DMS53 treated with DMSO at 0.1 percent for 48 hours (cell line): Measurements from ENCODE around the gene GALNT9.

Experiments
- DNase-seq: peaks from one replicate; lab custom pipeline; 2025; ENCODE audit not compliant: unreplicated experiment; lab: John Stamatoyannopoulos, UW

Gene GALNT9

DNA sequence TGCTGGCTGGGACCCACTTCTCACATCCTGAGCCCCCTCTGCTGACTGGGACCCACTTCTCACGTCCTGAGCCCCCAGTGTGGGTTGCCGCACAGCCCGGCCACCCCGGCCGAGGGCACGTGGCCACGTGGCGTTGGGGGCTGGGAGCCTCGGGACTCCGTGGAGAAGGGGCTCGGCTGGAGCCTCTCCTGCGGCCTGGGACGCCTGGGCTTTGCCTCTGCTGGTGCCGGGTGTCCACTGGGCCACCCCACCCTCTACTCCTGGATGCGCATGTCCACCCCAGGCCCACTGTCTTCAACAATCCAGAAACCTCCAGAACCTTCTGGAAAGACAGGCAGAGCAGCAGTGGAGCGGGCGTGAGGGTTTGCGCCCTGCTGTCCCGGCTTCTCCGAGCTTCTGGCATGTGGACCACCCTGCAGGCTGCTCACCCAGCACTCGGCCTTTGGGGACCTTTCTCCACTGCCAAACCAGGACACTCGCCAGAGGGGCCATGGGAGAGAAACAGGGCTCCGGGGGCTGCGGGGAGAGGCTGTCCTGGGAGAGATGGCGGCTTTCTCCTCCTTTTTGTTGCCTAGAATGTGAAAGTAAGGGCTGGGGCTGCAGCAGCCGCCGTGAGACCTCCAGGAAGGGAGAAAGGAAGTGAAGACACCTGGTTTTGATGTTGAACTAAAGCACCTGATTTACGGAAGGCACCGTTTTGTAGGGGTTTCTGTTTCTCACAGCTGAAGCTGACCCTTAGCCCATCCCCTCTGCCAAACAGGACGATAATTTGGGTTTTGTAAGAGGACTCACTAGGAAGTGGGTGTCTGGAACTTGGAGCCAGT lies 155.2 kb downstream of the GALNT9 start:
- no peak for DNase-seq

DNA sequence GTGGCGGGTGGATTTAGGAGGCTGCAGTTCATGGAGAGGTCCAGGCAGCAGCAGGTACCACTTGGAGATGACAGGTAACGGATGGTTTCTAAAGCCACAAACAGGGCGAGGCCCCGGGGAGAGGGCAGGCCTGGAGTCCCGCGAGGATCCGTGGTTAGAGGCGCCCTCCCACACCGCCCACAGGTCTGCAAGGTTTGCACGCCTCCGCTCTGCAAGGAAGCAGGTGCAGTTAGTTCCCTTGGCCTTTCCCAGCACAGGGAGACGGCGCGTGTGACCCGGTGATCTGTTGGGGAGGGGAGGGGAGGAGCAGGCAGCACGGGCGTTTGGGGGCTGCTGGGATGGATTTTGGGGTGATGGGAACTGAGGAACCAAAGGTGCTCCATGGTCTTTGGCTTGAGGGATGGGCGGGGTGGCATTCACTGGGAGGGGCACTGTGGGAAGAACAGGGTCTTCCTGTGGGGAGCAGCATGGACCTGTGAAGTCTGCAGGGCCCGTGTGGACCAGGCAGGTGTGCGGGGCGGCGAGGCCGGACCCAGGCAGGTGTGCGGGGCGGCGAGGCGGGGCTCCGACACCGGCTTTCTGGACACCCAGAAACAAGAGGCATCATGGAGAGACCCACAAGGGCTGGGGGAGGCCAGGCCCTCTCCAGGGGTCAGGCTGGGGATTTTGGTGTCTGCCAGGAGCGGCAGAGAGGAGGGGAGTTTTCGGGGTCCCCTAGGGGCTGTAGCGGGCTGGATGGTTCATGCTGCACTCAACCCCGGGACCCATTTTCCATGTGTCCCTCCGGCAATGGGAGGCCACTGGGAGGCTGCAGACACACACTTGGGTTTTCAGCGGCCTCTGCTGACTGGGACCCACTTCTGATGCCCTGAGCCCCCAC lies 156.0 kb downstream of the GALNT9 start:
- no peak for DNase-seq

DNA sequence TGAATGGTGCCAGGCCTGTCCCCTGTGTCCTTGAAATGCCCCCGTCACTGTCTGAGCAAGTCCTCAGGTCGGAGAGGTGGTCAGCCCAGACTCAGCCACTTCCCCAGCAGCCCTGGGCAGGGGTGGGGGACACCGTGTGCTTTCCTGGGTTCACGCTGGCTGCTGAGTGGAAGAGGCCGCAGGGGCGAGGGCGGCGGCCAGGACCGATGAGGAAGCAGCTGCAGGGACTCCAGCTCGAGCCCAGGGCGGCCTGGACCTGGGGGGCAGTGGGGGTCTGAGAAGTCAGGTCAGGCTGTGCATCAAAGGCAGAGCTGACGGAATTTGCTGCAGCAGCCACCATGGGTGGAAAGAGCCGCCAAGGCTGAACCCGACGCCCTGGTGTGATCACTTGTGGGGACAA lies 156.8 kb downstream of the GALNT9 start:
- DNase-seq, result no peak

DNA sequence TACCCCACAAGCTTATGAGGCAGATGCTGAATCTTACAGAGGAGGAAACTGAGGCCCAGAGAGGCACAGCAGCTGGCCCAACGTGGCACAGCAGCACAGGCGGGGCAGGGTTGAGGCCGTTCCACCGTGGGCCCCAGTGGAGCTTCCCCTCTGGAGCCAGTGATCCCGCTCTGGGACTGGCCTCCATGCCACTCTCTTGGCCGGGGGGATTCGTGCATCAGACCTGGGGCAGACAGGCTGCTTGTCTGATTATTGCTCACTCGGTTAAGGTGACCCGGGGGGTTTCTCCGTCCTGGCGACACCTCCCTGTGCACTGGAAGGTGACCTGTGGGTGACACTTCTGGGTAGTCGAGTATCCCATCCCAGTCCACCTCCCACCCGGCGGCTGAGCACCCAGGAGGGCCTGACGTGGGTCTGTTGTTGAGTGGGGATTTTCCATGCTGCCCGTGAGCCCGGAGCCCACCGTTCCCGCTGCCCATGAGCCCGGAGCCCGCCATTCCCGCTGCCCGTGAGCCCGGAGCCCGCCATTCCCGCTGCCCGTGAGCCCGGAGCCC lies 157.3 kb downstream of the GALNT9 start:
- no peak for DNase-seq

DNA sequence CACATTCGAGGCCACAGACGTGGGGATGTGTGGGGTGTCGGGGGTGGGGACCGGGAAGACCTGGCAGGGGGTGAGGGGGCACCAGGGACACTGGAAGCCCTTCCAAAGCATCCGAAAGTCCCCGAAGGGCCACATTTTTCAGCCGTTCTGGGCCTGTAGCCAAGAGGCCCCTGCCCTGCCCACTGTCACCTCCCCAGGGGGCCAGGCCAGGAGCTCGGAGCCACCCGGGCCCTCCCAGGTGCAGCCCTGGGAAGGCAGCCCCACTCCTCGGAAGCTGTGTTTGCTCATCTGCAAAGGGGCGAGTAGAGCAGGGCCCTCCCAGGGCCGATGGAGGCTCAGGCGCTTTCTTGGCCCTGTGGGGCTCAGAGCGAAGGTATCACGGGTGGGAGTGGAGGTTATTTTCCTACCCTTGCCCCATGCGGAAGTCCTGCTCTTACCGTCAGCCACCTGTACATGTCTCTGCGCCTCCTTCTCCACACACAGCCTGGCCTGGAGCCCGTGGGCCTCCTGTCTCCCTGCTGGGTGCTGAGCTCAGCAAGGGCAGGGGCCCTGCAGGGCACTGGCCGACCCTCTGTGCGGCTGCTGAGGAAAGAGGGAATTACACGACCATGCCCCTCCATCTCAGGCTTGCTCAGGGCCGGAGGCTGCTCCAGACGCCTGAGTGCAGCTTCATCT lies 158.0 kb downstream of the GALNT9 start:
- no peak for DNase-seq

DNA sequence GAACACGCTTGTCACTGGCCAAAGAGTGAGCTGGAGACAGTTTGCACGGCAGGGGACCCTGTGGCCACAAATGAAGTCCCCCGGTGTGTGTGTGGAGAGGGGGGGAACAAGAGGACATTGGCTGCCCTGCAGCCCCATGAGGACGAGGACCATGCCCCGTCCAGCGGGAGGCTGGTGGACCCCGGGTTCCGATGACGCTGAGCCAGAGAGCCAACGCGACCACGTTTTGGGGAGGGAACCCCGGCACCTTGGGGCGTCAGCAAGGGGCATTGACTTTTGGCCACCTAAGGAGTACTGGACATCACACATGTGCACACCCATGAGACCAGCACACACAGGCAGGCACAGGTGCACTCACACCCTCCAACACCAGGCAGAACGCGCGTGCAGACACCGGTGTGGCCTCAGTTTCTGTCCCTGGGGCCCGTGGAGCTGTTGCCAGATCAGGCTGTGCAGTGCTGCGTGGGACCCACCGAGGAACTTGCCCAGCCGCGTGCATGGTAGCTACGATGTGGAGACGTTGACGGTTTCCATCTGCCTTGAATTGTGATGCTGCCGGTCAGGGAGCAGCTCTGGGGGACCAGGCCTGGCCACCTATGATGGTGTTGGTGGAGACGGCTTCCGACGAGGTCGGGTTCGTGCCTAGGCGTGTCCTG lies 158.6 kb downstream of the GALNT9 start:
- DNase-seq, result no peak

DNA sequence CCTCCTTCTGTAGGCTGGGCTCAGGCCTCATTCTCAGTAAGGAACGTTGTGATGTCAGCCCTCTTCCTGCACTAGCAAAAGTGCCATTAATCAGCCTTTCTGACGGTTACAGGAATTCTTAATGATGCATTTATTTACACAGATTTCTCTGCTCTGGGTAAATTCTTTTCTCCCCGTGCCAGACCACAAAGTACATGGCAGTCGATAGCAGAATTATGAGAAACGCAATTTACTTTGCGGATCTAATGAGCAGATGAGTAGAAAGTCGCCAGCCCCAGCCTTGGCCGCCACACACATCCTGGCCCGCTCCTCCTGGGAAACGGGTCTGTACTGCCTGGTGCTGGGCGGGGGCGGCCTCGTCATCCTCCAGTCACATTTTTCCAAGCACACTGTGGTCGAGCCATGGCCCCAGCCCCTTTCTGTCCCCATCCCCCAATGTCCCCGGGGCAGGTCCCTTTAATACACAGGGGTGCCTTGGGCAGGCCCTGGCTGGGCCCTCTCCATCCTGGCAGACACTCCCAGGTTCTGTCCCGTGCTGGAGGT lies 159.2 kb downstream of the GALNT9 start:
- DNase-seq, result no peak

DNA sequence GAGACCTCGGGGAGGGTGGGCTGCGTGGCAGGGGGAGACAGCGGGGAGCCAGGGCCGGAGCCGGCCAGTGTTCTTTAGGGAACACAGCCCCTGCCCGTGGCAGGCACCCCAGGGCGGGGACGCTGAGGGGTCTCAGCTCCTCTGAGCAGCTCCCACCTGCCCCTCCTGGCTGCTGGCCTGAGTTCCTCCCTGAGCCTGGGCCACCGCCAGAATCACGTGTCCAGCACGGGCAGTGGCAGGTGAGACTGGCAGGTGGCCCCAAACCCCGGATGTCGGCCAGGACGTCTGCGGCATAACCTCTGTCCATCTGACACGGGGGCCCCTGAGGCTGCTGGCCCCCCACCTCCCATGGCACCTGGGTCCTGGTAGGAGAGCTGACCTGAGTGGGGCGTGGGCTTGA lies 160.0 kb downstream of the GALNT9 start:
- no peak for DNase-seq

DNA sequence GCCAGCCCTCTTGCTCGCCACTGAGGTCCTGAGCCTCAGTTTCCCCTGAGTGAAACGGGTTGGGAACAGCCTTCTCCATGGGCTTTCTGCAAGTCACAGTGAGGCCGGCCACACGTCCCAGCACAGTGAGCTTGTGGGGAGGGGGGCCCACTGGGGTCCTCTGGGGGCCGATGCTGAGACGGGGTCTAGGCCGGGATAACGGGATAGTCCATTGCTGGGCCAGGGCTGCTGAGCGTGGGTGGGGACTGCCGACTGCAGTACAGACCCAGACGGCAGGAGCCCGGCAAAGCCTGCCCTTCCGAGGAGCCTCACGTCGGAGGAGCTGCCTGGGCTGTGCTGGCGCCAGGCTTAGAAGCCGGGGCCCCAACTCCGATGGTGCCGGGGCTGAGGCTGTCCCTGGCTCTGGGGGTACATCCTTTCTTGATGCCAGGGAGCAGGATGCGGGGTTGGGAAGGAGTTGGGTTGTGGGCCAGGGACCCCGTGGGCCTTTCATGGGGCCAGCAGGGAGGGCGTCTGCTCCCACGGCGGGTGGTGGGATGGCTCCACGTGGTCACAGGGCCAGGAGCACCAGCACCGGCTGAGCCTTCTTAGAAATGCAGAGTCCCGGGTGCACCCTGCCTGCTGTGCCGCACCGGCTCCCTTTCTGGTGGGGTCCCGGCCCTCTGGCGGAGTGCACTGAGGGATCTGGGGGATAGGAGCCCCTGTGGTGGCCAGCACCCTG lies 160.9 kb downstream of the GALNT9 start:
- DNase-seq, result no peak

DNA sequence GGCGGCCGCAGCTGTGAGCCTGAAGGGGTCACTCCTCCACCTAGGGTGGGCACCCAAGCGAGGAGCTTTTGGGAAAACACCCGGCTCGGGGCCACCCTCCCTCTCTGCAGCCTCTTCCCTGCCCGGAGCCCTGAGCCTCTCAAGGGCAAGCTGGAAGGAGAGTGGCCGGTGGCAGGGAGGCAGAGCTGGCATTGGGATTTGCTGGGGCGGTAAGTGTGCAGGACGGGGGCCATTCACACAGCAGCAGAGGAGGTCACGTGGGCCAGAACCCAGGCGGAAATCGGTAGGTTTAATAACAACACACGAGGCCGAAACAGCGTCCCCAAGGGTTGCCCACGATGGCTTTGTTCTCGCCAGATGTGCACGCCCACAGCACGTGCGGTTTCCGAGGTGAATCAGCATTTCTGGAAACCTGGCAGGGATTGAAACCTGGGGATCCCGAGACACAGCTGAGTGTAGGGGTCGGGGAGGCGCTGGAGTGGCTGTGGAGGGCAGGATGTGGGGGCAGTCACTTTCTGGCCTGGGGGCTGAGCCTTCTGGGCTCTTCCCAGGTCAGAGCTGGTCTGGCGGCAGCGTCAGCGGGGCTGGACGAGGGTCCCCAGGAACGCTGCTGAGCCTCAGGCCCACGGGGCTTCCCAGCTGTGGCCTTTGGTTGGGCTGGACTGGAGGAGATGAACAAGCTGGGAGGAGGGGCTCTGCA lies 161.6 kb downstream of the GALNT9 start:
- DNase-seq, result no peak

DNA sequence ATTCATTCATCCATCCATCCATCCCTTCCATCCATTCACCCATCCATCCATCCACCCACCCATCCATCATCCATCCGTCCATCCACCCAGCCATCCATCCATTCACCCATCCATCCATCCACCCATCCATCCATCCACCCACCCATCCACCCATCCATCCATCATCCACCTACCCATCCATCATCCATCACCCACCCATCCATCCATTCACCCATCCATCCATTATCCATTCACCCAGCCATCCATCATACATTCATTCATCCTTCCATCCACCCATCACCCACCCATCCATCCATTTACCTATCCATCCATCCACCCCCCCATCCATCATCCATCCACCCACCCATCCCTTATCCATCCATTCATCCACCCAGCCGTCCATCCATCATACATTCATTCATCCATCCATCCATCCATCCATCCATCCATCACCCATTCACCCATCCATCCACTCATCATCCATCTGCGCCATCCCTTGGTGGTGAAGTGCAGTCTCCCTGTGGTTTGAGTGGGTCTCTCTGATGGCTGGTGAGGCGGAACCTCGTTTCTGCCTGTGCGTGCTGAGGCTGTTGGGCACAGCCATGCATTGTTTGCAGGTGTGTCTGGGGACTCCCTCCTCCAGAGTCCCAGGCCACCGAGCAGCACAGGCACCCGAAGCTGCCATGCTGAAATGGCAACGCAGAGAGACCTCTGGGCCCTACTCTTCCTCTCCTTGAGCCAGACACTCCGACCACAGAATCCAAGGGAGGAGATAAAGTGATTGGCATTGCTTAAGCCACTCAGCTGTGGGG lies 162.4 kb downstream of the GALNT9 start:
- DNase-seq, result no peak

DNA sequence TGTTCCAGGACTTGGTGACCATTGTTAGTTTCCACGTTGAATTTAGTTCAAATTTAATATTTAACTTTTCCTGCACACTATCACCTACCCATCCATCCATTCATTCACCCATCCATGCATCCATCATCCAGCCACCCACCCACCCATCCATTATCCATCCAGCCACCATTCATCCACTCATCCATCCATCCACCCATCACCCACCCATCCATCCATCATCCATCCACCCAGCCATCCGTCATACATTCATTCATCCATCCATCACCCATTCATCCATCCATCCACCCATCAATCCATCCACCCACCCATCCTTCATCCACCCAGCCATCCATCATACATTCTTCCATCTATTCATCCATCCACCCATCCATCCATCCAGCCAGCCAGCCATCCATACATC lies 163.3 kb downstream of the GALNT9 start:
- DNase-seq, result no peak

DNA sequence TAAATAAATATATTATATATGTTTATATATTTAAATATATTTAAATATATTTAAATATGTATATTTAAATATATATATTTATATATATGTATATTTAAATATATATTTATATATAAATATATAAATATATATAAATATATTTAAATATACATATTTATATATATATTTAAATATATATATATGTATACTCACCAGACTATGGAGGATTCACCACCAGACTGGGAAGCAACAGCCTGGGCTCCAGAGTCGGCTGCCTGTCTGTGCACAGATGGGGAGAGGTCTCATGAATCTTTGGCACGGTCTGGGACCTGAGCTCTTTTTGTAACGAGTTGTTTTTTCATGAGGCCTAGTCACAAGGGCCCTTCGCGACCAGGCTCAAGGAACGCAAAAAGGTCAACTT lies 163.8 kb downstream of the GALNT9 start:
- no peak for DNase-seq

DNA sequence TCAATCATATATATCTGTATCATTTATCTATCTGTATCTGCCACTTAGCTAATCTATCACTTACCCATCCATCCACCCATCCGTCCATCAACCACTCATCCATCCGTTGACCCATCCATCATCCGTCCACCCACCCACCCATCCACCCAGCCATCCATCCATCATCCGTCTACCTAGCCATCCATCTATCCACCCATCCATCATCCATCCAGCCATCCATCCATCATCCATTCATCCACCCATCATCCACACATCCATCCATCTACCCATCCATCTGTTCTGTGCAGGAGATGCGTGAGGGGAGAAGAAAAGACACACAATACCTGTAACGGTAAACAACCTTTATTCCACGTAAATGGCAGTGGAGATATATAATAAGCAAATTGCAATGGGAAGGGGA lies 165.0 kb downstream of the GALNT9 start:
- no peak for DNase-seq

DNA sequence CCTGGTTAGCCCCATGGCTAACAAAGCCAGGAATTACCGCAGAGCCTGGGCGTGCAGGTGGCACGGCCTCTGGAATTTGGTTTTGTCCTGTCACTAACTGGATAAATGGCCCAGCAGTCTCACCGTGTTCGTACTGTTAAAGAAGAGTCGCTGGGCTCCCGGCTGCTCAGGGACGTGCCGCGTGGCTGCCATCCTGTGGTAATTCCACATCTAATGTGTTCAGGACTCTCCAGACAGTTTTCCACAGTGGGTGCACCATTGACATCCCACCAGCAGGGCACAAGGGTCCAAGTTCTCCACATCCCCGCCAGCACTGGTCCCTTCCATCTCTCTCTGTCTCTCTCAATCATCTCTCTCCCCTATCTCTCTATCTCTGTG lies 165.5 kb downstream of the GALNT9 start:
- DNase-seq, result no peak

DNA sequence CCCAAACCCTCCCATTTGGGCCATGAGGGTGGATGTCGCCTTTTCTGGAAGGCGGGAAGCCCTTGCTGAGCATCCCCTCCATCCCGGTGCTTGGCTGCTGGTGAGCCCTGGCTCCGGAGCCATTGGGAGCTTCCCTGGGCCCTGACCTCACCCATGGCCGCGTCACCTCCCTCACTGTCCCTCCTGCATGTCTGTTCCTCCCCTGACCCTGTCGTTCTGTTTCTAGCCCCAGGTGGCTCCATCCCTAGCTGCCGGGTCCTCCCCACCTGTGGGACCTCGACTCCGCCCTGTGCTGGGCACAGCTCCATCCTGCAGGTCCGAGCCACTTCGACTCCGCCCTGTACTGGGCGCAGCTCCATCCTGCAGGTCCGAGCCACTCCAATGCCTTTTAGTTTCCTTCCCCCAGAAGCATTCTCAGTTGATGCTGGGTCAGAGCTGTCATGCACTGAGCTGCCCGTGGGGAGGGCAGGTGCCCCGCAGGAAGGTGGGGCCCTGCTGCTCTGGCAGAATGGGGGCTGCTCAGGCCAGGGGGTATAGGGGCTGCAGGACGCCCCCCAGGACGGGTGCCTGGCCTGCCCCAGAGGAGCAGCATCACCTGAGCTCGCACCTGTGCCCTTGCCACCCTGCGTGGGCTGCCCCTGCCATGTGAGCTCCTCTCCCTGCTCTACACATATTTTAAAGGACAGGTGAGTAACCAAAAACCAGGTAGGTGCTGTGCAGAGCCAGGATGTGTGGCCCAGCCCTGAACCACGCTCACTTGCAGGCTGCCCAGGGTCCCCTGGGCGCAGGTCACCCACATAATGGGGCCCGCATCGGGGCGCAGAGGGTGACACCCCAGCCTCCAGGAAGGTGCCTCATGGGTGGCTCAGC lies 166.1 kb downstream of the GALNT9 start:
- no peak for DNase-seq

DNA sequence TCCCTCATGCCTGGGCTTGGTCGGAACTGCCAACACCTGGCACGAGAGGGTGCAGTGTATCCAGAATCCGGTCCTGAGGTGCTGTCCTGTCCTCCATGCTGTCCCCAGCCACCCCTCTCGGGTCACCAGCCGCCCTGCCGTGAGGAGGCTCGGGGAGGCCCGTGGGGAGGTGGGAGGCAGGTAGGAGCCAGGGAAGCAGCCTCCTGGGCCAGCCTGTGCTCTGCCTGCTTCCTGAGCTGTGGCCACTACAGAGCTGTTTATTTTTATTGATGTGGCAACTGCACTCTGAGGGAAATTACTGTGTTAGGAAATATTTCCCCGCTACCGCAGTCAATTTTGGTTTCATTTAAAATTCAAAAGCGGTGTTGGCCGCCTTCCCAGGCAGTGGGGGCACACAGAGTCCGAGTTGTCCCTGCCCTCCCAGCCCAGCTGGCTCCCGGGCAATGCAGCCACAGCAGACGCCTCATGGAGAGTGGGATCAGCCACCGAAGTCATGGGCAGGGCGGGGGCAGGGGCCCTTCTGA lies 166.8 kb downstream of the GALNT9 start:
- no peak for DNase-seq
